Activated CD4-positive, alpha-beta T cell treated with anti-CD3 and anti-CD28 coated beads, Interleukin-2, amount 50 U/mL, for 16 hours (primary cell): Measurements from ENCODE around the gene UTS2R.
"Not testable (repeated sequence)": the region's sequence is repeated elsewhere in the genome, so short reads cannot be mapped to it uniquely, and the experiment has no call there.

Experiments
- DNase-seq: peaks from one replicate; pipeline ENCODE4 v3.0.0-alpha.2; 2020

UTS2R gene

DNA sequence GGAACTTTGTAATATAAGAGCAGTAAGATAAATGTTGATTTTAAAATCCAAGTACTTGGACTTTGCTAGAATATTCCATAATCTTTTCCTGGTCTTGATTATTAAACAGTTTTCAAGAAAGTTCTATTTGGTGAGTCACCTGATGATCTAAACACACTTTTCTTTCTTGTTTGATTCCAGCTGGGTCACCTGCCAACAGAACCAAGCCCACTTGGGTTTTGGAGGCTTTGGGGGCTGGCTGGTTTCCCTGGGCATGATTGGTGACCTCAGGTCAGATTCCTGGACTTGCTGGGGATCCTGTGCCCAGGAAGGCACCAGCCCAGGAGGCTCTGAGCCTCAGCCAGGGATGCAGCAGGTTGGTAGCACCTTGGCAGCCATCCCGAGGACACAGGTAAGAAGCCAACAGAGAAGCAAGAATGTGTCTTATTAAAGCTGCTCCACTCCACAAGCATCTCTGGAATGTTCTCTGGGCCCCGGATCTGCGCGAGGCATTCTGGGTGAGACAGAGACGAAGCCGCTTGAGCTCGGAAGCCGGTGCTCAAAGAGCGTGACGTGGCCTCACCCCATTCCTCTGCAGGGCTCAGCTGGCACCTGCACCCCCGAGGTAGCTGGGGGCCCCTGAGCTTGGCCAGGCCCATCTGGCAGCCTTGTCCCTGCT lies 15.7 kb upstream of the UTS2R start:
- no peak for DNase-seq

DNA sequence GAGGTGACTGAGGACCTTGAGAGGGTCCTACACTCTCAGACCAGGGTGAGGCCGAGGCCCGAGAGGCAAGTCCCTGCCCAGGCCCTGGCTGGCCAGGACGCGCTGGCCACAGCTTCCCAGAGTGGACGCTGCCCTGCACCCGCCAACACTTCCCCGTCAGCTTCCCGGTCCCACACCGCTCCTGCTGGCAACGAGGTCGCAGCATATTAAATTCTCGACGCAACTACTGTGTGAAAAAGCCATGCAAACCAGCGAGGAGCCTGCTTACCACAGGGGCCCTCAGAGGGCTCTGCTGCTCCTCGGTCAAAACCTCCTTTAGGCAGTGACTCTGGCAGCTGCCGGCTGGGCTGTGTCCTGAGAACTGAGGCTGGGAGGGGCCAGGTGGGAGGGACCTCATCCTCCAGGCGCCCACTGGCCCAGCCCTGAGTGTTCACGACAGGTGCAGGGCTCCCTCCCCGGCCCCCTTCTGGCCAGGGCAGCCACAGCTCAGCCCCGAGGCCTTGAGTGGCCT lies 14.7 kb upstream of the UTS2R start:
- DNase-seq: no peak

DNA sequence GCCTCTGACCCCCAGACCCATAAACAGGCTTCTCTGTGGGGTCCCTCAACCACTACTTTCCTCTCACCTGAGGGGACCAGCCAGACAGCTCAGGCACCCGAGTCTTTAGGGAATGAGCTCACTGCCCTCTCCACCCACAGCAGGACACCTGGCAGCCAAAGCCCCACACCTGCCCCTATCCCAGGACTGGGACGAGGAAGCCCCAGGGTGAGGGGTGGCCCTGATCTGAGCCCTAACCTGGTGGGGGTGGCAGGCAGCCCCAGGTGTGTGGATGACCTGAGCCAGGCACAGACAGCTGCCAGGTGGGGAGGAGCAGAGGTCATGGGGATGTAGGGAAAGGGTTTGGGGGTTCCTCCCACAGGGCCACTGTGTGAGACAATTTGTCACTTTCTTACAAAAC lies 14.2 kb upstream of the UTS2R start:
- DNase-seq: no peak

DNA sequence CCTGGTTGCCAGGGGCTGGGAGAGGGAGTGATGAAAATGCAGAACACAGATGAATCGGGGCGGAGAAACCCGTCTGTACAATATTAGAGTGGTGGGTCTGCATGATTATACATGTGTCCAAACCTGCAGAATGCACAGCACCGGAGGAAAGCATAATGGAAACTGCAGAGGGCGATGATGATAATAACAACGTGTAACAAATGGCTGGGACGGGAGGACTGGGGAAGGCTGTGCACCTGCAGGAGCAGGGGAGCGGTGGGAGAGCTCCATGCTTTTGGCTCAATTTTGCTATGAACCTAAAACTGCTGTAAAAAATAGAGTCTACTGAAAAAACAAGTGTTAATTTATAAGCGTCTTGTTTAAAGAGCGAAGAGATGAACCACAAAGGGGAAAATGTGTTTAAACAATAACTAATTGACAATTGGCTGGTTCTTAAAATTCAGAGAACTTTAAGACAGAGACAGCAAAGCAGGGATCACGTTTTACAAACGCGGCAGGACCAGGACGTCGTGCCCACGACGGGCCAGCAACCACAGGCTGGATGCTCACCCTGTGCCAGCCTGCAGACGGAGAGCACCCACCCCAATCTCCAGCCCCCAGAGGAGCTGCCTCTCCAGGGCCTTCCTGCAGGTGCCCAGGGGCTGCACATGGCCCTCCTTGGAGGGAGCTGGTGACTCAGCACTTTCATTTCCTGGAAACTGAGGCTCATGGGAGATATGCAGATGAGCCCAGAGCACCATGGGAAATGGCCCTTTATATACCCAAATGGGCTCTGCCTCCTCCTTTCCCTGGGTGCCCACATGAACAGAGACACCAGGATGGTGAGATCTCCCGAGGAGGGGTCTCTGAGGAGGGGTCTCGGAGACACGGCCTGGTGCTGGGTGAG lies 12.9 kb upstream of the UTS2R start, which contains the start of gene TEX19:
Gene TEX19 (plus strand): TSS at position 783 of the 886 bp plus-strand sequence. CDS start 2,904 bp downstream, outside the sequence.
- peak; percentile 32 for DNase-seq

DNA sequence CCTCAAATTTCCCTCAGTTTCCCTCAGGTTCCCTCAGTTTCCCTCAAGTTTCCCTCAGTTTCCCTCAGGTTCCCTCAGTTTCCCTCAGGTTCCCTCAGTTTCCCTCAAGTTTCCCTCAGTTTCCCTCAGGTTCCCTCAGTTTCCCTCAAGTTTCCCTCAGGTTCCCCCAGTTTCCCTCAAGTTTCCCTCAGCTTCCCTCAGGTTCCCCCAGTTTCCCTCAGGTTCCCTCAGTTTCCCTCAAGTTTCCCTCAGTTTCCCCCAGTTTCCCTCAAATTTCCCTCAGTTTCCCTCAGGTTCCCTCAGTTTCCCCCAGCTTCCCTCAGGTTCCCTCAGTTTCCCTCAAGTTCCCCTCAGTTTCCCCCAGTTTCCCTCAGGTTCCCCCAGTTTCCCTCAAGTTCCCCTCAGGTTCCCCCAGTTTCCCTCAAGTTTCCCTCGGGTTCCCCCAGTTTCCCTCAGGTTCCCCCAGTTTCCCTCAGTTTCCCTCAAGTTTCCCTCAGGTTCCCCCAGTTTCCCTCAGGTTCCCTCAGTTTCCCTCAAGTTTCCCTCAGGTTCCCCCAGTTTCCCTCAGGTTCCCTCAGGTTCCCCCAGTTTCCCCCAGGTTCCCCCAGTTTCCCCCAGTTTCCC lies 12.0 kb upstream of the UTS2R start:
- not testable (repeated sequence) for DNase-seq

DNA sequence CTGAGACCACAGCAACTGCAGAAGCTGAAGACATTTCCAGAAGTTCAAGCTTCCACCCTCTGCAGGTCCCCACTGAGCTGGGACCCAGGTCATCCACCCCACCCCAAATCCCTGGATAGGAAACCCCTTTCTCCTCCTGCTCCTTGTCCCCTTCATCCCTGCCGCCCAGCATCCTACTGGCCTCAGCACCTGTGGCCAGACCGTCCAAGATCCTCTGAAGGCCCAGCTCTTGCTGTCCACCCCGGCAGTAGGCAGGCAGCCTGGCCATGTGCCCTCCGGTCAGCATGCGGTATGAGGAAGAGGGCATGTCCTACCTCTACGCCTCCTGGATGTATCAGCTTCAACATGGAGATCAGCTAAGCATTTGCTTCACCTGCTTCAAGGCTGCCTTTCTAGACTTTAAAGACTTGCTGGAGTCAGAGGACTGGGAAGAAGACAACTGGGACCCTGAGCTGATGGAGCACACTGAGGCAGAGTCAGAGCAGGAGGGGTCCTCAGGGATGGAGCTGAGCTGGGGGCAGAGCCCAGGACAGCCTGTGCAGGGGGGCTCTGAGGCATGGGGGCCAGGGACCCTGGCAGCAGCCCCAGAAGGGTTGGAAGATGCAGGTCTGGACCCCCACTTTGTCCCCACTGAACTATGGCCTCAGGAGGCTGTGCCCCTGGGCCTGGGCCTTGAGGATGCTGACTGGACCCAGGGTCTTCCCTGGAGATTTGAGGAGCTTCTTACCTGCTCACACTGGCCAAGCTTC lies 9.5 kb upstream of the UTS2R start:
- DNase-seq: no peak

DNA sequence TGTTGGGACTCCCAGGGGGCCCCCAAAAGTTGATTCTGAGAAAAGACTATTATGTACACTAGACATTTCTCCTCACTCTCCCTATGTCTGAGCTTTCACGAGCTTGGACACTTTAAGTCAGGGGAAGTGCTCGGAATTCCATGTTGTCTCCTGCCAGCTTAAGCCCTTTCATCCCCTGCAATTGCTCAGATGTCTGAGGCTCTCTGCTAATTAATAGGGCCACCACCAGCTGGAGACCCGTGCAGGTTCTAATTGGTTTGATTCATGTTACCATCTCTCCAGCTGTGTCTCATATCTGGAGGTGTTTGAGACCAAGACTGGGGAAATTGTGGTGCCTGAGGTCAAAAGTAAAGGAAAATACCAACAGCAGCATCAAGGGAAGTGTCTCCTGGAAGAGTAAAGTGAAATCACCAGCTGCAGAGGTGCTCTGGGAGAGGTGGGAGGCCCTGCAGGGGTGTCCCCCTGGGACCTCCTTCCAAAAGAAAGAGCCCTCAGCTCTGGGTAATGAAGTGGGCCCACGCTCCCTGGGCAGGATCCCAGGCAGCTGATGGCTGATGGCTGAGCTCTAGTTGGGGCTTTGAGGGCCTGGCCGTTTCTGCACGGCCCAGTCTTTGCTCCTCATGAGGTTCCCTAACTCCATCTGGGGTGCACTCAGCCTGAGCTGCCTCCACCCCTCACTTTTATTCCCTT lies 5.8 kb upstream of the UTS2R start:
- DNase-seq: no peak

DNA sequence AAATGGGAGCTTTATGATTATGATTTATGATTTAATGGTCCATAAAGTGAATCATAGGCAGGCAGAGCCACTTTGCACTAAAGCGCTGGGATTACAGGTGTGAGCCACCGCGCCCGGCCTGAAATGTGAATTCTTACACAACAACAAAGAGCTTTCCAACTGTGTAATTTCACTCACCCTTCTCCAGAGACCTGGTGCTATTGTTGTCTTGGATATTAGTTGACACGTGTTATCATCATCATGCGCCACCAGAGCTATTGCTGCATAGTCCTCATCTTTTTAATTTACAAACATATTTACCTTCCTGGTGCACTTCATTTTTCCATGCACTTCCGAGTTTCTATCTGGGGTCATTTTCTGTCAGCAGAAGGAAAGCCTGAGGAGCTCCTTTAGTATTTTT lies 4.8 kb upstream of the UTS2R start:
- DNase-seq: no peak

DNA sequence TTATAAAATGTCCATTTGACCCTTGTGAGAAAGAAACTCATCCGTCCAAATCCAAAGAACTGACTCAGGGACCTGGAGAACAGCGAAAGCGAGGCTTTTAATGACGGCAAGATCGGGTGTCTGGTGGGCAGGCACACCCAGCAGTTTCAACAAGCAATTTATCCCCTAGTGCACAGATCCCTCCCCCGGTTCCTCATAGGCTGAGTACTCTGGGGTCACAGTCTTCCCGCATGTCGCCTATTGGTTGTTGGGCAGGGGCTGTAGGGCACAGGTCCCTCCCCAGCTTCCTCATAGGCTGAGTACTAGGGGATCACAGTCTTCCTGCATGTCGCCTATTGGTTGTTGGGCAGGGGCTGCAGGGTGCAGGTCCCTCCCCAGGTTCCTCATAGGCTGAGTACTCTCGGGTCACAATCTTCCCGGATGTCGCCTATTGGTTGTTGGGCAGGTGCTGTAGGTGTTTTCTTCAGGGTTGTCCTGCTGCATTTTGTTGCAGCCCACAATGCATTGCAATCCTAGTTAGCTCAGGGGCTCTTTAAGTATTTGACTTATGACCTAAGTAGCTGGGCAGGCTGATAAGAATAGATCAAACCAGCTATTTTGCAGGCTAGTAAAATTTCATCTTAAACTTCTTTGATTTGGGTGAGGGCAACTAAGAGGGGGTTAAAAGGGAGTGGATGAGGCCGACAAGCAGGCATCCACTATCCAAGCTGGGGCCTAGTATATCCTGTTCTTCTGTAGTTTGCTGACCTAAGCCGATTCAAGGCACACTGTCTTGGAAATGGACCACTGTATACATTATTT lies 3.6 kb upstream of the UTS2R start:
- no peak for DNase-seq

DNA sequence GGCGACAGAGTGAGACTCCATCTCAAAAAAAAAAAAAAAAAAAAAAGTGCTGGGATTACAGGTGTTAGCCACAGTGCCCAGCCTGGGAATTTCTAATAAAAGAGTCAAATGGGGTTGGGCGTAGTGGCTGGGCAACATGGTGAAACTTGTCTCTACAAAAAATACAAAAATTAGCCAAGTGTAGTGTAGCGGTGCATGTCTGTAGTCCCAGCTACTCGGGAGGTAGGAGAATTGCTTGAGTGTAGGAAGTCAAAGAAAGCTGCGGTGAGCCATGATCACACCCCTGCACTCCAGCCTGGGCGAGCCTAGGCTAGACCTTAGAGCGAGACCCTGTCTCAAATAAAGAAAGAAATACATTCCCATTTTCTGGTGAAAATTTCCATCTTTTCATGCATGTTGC lies 2.4 kb upstream of the UTS2R start:
- DNase-seq: no peak

DNA sequence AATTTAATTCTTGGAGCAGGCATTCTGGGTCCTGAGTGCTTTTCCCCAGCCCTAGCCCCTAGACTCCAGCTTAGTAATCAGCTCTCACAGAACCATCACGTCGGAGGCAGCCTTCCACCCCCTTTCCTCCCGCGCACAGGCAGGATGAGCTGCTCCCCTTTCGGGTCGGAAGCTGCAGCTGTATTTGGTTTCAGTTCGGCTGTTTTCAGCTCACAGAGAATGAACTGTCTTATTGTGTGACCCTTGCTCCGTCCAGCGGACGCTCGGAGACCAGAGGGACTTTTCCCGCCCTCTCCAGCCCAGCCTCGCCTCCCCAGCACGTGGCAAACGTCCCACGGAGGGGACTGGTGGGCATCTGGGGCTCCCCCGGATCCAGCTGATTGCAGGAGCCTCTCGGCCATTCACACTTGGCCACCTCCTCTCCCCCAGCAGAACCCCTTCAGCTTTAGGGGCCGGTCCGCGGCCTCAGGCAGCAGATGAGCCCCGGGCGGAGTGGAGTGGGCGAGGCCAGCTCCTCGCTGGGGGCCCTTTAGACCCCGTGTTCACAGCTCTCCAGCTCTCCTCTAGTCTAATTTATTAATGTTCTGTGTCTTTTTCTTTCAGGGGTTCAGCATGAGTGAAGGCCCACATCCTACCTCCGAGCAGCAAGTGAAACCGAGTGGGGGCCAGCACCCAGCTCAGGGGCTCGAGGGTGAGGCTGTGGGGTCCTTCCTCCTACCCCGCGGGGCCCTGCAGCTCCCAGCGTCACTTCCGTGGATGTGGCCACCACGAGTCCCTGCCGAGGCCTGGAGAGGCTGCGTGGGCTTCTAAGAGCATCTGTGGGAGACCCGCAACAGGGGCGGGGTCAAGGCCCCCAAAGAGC lies 863 bp upstream of the UTS2R start:
- peak; percentile 22 for DNase-seq

DNA sequence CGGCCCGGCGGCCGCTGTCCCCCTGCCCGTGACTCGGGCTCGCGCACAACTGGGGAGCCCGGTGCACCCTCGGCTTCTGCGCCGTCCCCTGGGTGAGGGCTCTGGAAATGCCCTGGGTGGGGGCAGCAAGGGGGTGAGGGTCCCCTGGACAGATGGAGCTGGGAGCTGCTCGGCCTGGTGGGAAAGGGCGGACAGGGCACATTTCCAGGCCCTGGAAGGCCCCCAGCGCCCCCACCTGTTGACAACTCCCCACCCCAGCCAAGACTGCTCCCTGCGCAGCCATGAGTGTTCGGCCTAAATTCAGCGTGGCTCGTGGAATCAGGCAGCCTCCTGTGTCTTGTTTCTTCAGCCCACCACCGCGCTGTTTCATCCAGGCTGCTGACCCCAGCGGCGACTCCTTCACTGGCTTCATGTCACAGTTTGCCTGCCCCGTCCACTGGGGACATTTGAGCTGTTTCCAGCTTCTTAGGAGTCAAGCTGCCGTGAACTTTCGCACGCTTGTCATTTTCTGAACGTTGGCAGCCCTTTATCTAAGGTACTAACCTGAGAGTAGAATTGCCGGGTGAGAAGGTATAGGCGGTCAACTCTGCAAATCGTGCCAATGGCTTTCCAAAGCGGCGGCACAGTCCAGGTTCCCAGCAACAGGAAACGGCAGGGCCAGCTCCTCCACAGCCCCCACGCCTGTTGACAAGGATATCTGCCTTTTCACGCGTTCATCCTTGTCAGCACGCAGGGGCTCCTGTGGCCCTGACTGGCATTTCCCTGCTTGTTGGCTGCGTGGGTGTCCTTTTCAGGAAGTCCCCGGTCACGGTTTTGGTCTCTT lies 895 bp downstream of the UTS2R start:
- no peak for DNase-seq

DNA sequence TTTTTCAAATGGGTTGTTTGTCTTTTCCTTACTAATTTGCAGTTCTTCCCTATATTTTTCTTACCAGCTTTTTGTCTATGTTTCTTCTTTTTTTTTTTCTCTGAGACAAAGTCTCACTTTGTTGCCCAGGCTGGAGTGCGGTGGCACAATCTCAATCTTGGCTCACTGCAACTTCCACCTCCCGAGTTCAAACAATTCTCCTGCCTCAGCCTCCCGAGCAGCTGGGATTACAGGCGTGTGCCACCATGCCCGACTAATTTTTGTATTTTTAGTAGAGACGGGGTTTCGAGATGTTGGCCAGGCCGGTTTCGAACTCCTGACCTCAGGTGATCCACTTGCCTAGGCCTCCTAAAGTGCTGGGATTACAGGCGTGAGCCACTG lies 1.5 kb downstream of the UTS2R start:
- not testable (repeated sequence) for DNase-seq

DNA sequence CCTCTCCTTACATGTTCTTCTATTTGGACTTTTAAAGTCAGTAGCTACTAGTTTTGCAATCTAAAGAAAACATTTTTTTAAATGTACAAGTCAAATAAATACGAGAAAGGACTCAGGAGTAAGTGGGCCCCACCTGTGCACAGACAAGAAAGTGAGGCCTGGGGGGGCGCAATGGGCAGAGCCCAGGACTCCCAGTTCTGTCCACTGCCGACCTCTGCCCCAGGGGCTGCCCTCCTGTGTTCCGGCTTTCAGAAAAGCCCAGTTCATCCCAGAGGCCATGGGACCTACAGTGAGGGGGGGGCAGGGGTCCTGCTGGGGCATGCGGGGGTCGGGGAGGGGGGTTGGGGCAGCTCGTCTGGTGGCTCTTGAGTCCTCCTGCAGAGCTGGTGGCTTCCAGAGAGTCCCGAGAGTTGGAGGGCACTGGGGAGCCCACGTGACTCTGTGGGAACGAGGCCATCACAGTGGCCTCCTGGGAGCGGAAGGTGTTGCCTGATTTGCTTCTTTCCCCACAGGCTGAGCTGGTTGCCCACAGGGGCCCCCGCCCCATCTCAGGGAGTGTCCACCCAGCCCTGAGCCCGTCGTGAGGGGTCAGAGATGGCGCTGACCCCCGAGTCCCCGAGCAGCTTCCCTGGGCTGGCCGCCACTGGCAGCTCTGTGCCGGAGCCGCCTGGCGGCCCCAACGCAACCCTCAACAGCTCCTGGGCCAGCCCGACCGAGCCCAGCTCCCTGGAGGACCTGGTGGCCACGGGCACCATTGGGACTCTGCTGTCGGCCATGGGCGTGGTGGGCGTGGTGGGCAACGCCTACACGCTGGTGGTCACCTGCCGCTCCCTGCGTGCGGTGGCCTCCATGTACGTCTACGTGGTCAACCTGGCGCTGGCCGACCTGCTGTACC lies 2.4 kb downstream of the UTS2R start:
- DNase-seq: no peak

DNA sequence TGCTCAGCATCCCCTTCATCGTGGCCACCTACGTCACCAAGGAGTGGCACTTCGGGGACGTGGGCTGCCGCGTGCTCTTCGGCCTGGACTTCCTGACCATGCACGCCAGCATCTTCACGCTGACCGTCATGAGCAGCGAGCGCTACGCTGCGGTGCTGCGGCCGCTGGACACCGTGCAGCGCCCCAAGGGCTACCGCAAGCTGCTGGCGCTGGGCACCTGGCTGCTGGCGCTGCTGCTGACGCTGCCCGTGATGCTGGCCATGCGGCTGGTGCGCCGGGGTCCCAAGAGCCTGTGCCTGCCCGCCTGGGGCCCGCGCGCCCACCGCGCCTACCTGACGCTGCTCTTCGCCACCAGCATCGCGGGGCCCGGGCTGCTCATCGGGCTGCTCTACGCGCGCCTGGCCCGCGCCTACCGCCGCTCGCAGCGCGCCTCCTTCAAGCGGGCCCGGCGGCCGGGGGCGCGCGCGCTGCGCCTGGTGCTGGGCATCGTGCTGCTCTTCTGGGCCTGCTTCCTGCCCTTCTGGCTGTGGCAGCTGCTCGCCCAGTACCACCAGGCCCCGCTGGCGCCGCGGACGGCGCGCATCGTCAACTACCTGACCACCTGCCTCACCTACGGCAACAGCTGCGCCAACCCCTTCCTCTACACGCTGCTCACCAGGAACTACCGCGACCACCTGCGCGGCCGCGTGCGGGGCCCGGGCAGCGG lies 3.2 kb downstream of the UTS2R start:
- no peak for DNase-seq

DNA sequence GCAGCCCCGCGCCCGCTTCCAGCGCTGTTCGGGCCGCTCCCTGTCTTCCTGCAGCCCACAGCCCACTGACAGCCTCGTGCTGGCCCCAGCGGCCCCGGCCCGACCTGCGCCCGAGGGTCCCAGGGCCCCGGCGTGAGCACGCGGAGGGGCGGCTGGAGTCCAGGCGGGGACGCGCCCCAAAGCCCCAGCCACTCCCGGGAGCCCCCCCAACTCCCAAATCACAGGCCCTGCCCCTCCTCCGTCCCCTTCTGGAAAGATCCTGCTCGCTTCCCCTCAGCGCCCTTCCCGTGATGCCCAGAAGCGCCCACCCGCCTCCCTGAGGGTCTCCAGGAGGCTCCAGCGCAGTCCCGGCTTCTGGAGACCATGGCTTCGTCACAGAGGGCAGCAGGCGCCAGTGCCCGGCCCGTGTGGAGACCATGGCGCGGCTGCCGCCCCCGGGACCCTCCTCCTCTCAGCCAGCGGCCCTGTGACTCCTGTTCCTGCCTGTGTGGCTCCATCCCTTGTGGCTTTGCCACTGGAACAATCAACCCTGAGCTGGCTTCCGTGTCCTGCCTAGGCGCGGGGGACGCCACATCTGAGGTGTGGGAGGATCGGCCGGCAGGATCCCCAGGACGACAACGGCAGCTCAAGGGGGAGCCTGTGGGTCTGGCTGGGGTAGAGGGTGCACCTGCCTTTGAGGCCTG lies 3.9 kb downstream of the UTS2R start:
- no peak for DNase-seq
